Adrenal gland (tissue), 5 donors: ENCODE measurements around the gene SLC24A3.

Source experiments
- CTCF ChIP-seq, 6 experiments: fragments of 450-650 bp in 4 of 6; fragments of 200-600 bp in 2 of 6; sonication (generic) in 1 of 6; IDR thresholded peaks; 1 replicate in 5 of 6; 2 replicates in 1 of 6; pipeline versions ENCODE4 v1.5.1 to v1.8.0; 2016 to 2021; ENCODE audit warnings: antibody characterized with exemption in 6 of 6, mild to moderate bottlenecking in 2 of 6, moderate library complexity in 1 of 6
- POLR2A ChIP-seq, 2 donors: fragments of 450-650 bp; IDR thresholded peaks; one replicate each; pipeline ENCODE4 v1.6.1; 2017; ENCODE audit warnings: antibody characterized with exemption in 2 of 2, mild to moderate bottlenecking in 2 of 2, moderate library complexity in 1 of 2
- donor health status: DM: no; HTN: no; CAD: no.

- TF ChIP-seq CTCF (IDR thresholded peaks at IDR 0.05), result no peak
- no peak for TF ChIP-seq POLR2A (IDR thresholded peaks at IDR 0.05)
Measured at GRCh38 chr20:19374216-19374615, 161.8 kb downstream of the SLC24A3 start.
